Uterus (tissue), 2 donors: ENCODE data around the gene TMEM143.

Experiments
- POLR2A ChIP-seq, 2 donors: fragments of 450-650 bp; IDR thresholded peaks; one replicate each; pipeline ENCODE4 v1.6.1; 2016; ENCODE audit warnings: antibody characterized with exemption in 2 of 2, mild to moderate bottlenecking in 1 of 2, moderate library complexity in 1 of 2
- TF ChIP-seq, protein P1 (sequence below), 4 experiments: fragments of 200-600 bp in 2 of 4; fragments of 450-650 bp in 2 of 4; sonication (generic) in 2 of 4; IDR thresholded peaks; one replicate each; pipeline ENCODE4 v1.5.1; 2016 to 2019; ENCODE audit warnings: antibody characterized with exemption in 4 of 4, mild to moderate bottlenecking in 2 of 4, moderate library complexity in 1 of 4

DNA sequence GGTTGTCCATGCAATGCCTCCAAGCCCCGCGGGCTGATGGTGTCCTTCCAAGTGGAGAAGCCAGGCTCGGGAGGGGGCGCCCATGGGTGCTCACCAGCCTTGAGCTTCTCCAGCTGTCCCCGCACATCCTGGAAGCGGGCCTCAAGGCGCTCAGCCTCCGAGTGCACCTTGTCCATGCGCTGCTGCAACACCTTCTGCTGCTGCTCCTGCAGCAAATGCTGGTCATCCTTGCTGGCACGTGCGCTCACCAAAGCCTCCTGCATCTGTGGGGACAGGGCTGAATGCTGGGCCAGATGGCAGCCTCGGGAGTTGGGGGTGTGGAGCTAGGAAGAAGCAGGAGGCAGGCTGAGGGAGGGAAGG lies 61.2 kb downstream of the TMEM143 start:
- TF ChIP-seq, protein P1, sequence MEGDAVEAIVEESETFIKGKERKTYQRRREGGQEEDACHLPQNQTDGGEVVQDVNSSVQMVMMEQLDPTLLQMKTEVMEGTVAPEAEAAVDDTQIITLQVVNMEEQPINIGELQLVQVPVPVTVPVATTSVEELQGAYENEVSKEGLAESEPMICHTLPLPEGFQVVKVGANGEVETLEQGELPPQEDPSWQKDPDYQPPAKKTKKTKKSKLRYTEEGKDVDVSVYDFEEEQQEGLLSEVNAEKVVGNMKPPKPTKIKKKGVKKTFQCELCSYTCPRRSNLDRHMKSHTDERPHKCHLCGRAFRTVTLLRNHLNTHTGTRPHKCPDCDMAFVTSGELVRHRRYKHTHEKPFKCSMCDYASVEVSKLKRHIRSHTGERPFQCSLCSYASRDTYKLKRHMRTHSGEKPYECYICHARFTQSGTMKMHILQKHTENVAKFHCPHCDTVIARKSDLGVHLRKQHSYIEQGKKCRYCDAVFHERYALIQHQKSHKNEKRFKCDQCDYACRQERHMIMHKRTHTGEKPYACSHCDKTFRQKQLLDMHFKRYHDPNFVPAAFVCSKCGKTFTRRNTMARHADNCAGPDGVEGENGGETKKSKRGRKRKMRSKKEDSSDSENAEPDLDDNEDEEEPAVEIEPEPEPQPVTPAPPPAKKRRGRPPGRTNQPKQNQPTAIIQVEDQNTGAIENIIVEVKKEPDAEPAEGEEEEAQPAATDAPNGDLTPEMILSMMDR (IDR thresholded peaks at IDR 0.05): no peak
- no peak for TF ChIP-seq POLR2A (IDR thresholded peaks at IDR 0.05)
